SK-N-SH treated with all-trans-retinoic acid at 6 μM for 48 hours (cell line): Measurements from ENCODE around the gene PSMB9.

Experiments
- ATAC-seq: fragments of 200-7000 bp; cut with Tn5 transposase; 3 replicates; pipeline ENCODE4 v1.9.1; 2020; ENCODE audit warnings: mild to moderate bottlenecking, moderate library complexity
- ARNTL ChIP-seq: fragments of 450-650 bp; formaldehyde crosslinking; IDR thresholded peaks from 2 replicates; pipeline ENCODE4 v1.5.0; 2020; ENCODE audit warnings: low read depth, mild to moderate bottlenecking, moderate library complexity, borderline replicate concordance
- CREB5 ChIP-seq: fragments of 250-450 bp; sonication (Bioruptor Pico); IDR thresholded peaks from 2 replicates; pipeline ENCODE4 v1.5.1; 2020; ENCODE audit warnings: low read depth, mild to moderate bottlenecking, moderate library complexity
- CSDC2 ChIP-seq: fragments of 250-450 bp; sonication (Bioruptor Pico); IDR thresholded peaks from 2 replicates; pipeline ENCODE4 v1.5.0; 2020; ENCODE audit warnings: mild to moderate bottlenecking, moderate library complexity
- CSRNP3 ChIP-seq: fragments of 250-450 bp; sonication (Bioruptor Pico); IDR thresholded peaks from 2 replicates; pipeline ENCODE4 v1.5.1; 2021; ENCODE audit warnings: mild to moderate bottlenecking, moderate library complexity
- ESRRG ChIP-seq: fragments of 250-450 bp; sonication (Bioruptor Pico); IDR thresholded peaks from 2 replicates; pipeline ENCODE4 v1.6.1; 2021; ENCODE audit warnings: mild to moderate bottlenecking
- GLIS3 ChIP-seq: fragments of 250-450 bp; sonication (Bioruptor Pico); IDR thresholded peaks from 2 replicates; pipeline ENCODE4 v1.5.0; 2020; ENCODE audit warnings: mild to moderate bottlenecking, moderate library complexity
- ISL1 ChIP-seq: fragments of 250-450 bp; sonication (Bioruptor Pico); IDR thresholded peaks from 2 replicates; pipeline ENCODE4 v2.1.2; 2022; ENCODE audit warnings: mild to moderate bottlenecking, moderate library complexity
- OSR1 ChIP-seq: fragments of 250-450 bp; sonication (Bioruptor Pico); IDR thresholded peaks from 2 replicates; pipeline ENCODE4 v1.8.0; 2022; ENCODE audit warnings: moderate library complexity, mild to moderate bottlenecking, inconsistent platforms
- POU6F1 ChIP-seq: fragments of 250-450 bp; sonication (Bioruptor Pico); IDR thresholded peaks from 2 replicates; pipeline ENCODE4 v1.8.0; 2021; ENCODE audit warnings: low read depth, mild to moderate bottlenecking, moderate library complexity, borderline replicate concordance
- PPARA ChIP-seq: fragments of 250-450 bp; sonication (Bioruptor Pico); IDR thresholded peaks from 2 replicates; pipeline ENCODE4 v1.5.0; 2020; ENCODE audit warnings: mild to moderate bottlenecking, borderline replicate concordance
- RARB ChIP-seq: fragments of 250-450 bp; sonication (Bioruptor Pico); IDR thresholded peaks from 2 replicates; pipeline ENCODE4 v1.8.0; 2021; ENCODE audit warnings: mild to moderate bottlenecking, moderate library complexity
- TCF4 ChIP-seq: fragments of 250-450 bp; sonication (Bioruptor Pico); IDR thresholded peaks from 2 replicates; pipeline ENCODE4 v1.8.0; 2021; ENCODE audit warnings: mild to moderate bottlenecking, moderate library complexity, borderline replicate concordance
- TOX ChIP-seq: fragments of 250-450 bp; sonication (Bioruptor Pico); IDR thresholded peaks from 2 replicates; pipeline ENCODE4 v1.8.0; 2021; ENCODE audit warnings: mild to moderate bottlenecking, moderate library complexity, borderline replicate concordance
- TSHZ2 ChIP-seq: fragments of 250-450 bp; sonication (Bioruptor Pico); IDR thresholded peaks from 2 replicates; pipeline ENCODE4 v1.5.0; 2020; ENCODE audit warnings: mild to moderate bottlenecking, moderate library complexity
- ZC3H10 ChIP-seq: fragments of 250-450 bp; sonication (Bioruptor Pico); IDR thresholded peaks from 2 replicates; pipeline ENCODE4 v1.5.1; 2021; ENCODE audit warnings: mild to moderate bottlenecking, moderate library complexity
- ZFP3 ChIP-seq: fragments of 250-450 bp; sonication (Bioruptor Pico); IDR thresholded peaks from 2 replicates; pipeline ENCODE4 v1.5.0; 2020; ENCODE audit warnings: mild to moderate bottlenecking, moderate library complexity
- ZFP30 ChIP-seq: fragments of 450-650 bp; formaldehyde crosslinking; IDR thresholded peaks from 2 replicates; pipeline ENCODE4 v1.5.0; 2022; ENCODE audit warnings: mild to moderate bottlenecking, moderate library complexity
- ZNF565 ChIP-seq: fragments of 450-650 bp; formaldehyde crosslinking; conservative IDR thresholded peaks from 2 replicates; pipeline ENCODE4 v1.5.0; 2020; ENCODE audit warnings: low read depth, mild to moderate bottlenecking, moderate library complexity
- ZNF70 ChIP-seq: fragments of 450-650 bp; formaldehyde crosslinking; IDR thresholded peaks from 2 replicates; pipeline ENCODE4 v1.5.0; 2020; ENCODE audit warnings: mild to moderate bottlenecking, moderate library complexity
- ZNF8 ChIP-seq: fragments of 450-650 bp; formaldehyde crosslinking; IDR thresholded peaks from 2 replicates; pipeline ENCODE4 v1.5.0; 2020; ENCODE audit warnings: mild to moderate bottlenecking, moderate library complexity

The PSMB9 gene

GRCh38 chr6:32888576-32888975 is 34.6 kb downstream of the PSMB9 start:
- TF ChIP-seq POU6F1 (CRISPR knock-in tag) (no peak), ESRRG (CRISPR knock-in tag) (no peak), TCF4 (CRISPR knock-in tag) (no peak)
- no peak for ATAC-seq

- no peak for ATAC-seq
- TF ChIP-seq CSDC2 (CRISPR knock-in tag) (no peak), RARB (CRISPR knock-in tag) (no peak), ISL1 (CRISPR knock-in tag) (no peak)
Observed at GRCh38 chr6:32889533-32889932, 35.5 kb downstream of the PSMB9 start.

GRCh38 chr6:32890831-32891230 is 36.8 kb downstream of the PSMB9 start:
- ATAC-seq: no peak
- TF ChIP-seq ISL1 (CRISPR knock-in tag): no peak
- no peak for TF ChIP-seq CSDC2 (CRISPR knock-in tag)
- no peak for TF ChIP-seq TOX (CRISPR knock-in tag)
- no peak for TF ChIP-seq ZNF70 (CRISPR knock-in tag)
- no peak for TF ChIP-seq ZNF8
- TF ChIP-seq ESRRG (CRISPR knock-in tag): no peak
- TF ChIP-seq CSRNP3: no peak
- TF ChIP-seq ZC3H10 (CRISPR knock-in tag): no peak
- TF ChIP-seq ARNTL (CRISPR knock-in tag): no peak
- no peak for TF ChIP-seq POU6F1 (CRISPR knock-in tag)
- TF ChIP-seq GLIS3: no peak
- TF ChIP-seq OSR1 (CRISPR knock-in tag): no peak
- no peak for TF ChIP-seq CREB5 (CRISPR knock-in tag)
- no peak for TF ChIP-seq ZNF565 (CRISPR knock-in tag)
- TF ChIP-seq ZFP3 (CRISPR knock-in tag): no peak
- no peak for TF ChIP-seq ZFP30 (CRISPR knock-in tag)
- TF ChIP-seq RARB (CRISPR knock-in tag): no peak
- no peak for TF ChIP-seq PPARA (CRISPR knock-in tag)

- no peak for TF ChIP-seq ARNTL (CRISPR knock-in tag)
- no peak for TF ChIP-seq OSR1 (CRISPR knock-in tag)
- no peak for TF ChIP-seq CREB5 (CRISPR knock-in tag)
- no peak for TF ChIP-seq ZFP30 (CRISPR knock-in tag)
- TF ChIP-seq ZFP3 (CRISPR knock-in tag): no peak
- no peak for TF ChIP-seq TSHZ2 (CRISPR knock-in tag)
- ATAC-seq: peak; percentile 99
Observed at GRCh38 chr6:32894085-32895005, 40.4 kb downstream of the PSMB9 start.
